Endothelial cell of umbilical vein (primary cell): ENCODE data around the gene PCGF6. TPM values are rescaled to one million over a fixed set of nuclear protein-coding genes. Genes with fewer than 3 reads are reported as not detected.

Experiments
- BruUV-seq: library from RNA; stranded (reverse); fragments of 400-500 nt; replicated peaks from 2 replicates; lab custom pipeline; 2021; lab: Mats Ljungman, UMichigan
- CTCF ChIA-PET: fragments of 300-600, 350-600 bp; sonication (Branson Sonifier 250); formaldehyde crosslinking; loops from one replicate; lab custom pipeline; 2021; ENCODE audit warnings: antibody characterized with exemption, inconsistent platforms; lab: Charles Lee
- POLR2A ChIA-PET: fragments of 300-600, 350-600 bp; sonication (Branson Sonifier 250); formaldehyde crosslinking; loops from one replicate; lab custom pipeline; 2021; ENCODE audit warnings: antibody characterized with exemption, inconsistent platforms; lab: Charles Lee
- DNase-seq: peaks from one replicate; pipeline ENCODE4 v3.0.0-alpha.2; 2011; ENCODE audit warnings: low read depth, low spot score
- FAIRE-seq: peaks from 2 replicates; lab custom pipeline; 2011; peaks lifted over from hg19 to GRCh38; lab: Jason Lieb, UNC
- H2AFZ ChIP-seq: 2 replicates; pipeline ENCODE4 v1.6.0; 2012; ENCODE audit warnings: low read depth, low read length, control low read depth, inconsistent platforms
- H3K27ac ChIP-seq: 2 replicates; pipeline ENCODE4 v1.5.1; 2011; ENCODE audit warnings: low read depth, mild to moderate bottlenecking, control low read depth, low read length, moderate library complexity; ENCODE audit not compliant: insufficient read depth
- H3K27me3 ChIP-seq, 2 experiments: 2 replicates each; pipeline versions ENCODE4 v1.6.0 to v1.6.1; 2011; ENCODE audit warnings: low read length in 2 of 2, mixed read lengths in 1 of 2; ENCODE audit not compliant: control insufficient read depth in 2 of 2, insufficient read depth in 2 of 2
- H3K36me3 ChIP-seq, 2 experiments: 2 replicates in 1 of 2; 3 replicates in 1 of 2; pipeline ENCODE4 v1.5.1; 2011; ENCODE audit warnings: low read length in 2 of 2, mild to moderate bottlenecking in 1 of 2, moderate library complexity in 1 of 2; ENCODE audit not compliant: control insufficient read depth in 2 of 2, insufficient read depth in 2 of 2; ENCODE audit errors: extremely low read depth in 1 of 2
- H3K4me1 ChIP-seq: 3 replicates; pipeline ENCODE4 v1.5.1; 2011; ENCODE audit warnings: mild to moderate bottlenecking, low read length; ENCODE audit not compliant: control insufficient read depth, insufficient read depth; ENCODE audit errors: extremely low read depth
- H3K4me2 ChIP-seq: 2 replicates; pipeline ENCODE4 v1.6.1; 2011; ENCODE audit warnings: low read length, control low read depth, mixed read lengths; ENCODE audit not compliant: insufficient read depth
- H3K4me3 ChIP-seq, 3 experiments: fragments of 200-600 bp in 1 of 3; sonication (generic), shearing (Covaris generic) in 1 of 3; replicated peaks in 1 of 3; 2 replicates each; pipeline ENCODE4 v1.5.1; 2011 to 2016; ENCODE audit warnings: control low read depth in 3 of 3, low read length in 3 of 3, mild to moderate bottlenecking in 2 of 3, inconsistent platforms in 1 of 3, low read depth in 1 of 3, moderate library complexity in 1 of 3; ENCODE audit not compliant: insufficient read depth in 1 of 3
- H3K79me2 ChIP-seq: 2 replicates; pipeline ENCODE4 v1.6.0; 2012; ENCODE audit warnings: low read length, inconsistent platforms; ENCODE audit not compliant: control insufficient read depth, insufficient read depth
- H3K9ac ChIP-seq: replicated peaks from 2 replicates; pipeline ENCODE3; 2011; ENCODE audit warnings: low read length, control low read depth; ENCODE audit not compliant: insufficient read depth; ENCODE audit errors: extremely low read depth
- H3K9me1 ChIP-seq: replicated peaks from 3 replicates; pipeline ENCODE4 v1.6.0; 2011; ENCODE audit warnings: mild to moderate bottlenecking, low read length; ENCODE audit not compliant: control insufficient read depth, insufficient read depth; ENCODE audit errors: extremely low read depth
- H3K9me3 ChIP-seq: replicated peaks from 2 replicates; pipeline ENCODE4 v1.5.1; 2012; ENCODE audit warnings: low read length, inconsistent platforms; ENCODE audit not compliant: control insufficient read depth, insufficient read depth
- H4K20me1 ChIP-seq: replicated peaks from 2 replicates; pipeline ENCODE3; 2011; ENCODE audit warnings: mild to moderate bottlenecking, low read length; ENCODE audit not compliant: control insufficient read depth, insufficient read depth; ENCODE audit errors: extremely low read depth
- EZH2 ChIP-seq: IDR thresholded peaks from 2 replicates; pipeline ENCODE4 v1.6.1; 2012; ENCODE audit warnings: borderline replicate concordance, low read depth, mild to moderate bottlenecking, moderate library complexity, low read length, inconsistent platforms; ENCODE audit not compliant: severe bottlenecking
- FOS ChIP-seq: IDR thresholded peaks from 2 replicates; pipeline ENCODE4 v1.6.1; 2011; ENCODE audit warnings: mild to moderate bottlenecking, low read length, moderate library complexity, borderline replicate concordance; ENCODE audit not compliant: insufficient read depth
- GATA2 ChIP-seq: IDR thresholded peaks from 2 replicates; pipeline ENCODE4 v1.7.0; 2011; ENCODE audit warnings: low read depth, mild to moderate bottlenecking, moderate library complexity, mixed read lengths, low read length; ENCODE audit not compliant: insufficient read length, insufficient read depth
- JUN ChIP-seq: IDR thresholded peaks from 2 replicates; pipeline ENCODE4 v1.6.1; 2011; ENCODE audit warnings: borderline replicate concordance, low read depth; ENCODE audit not compliant: insufficient read length, insufficient read depth
- MYC ChIP-seq: IDR thresholded peaks from one replicate; pipeline ENCODE4 v1.6.1; 2011; ENCODE audit warnings: mild to moderate bottlenecking, low read depth, low read length
- POLR2A ChIP-seq: IDR thresholded peaks from 2 replicates; pipeline ENCODE4 v1.6.1; 2012; ENCODE audit warnings: low read depth, mild to moderate bottlenecking, control low read depth, low read length
- POLR2AphosphoS5 ChIP-seq: IDR thresholded peaks from 2 replicates; pipeline ENCODE4 v1.6.1; 2012; ENCODE audit warnings: low read depth, mild to moderate bottlenecking, control low read depth, low read length, moderate library complexity; ENCODE audit not compliant: insufficient read depth
- dilution Hi-C: fragments of 300-500 bp; cut with MboI; formaldehyde crosslinking; loops from one replicate; pipeline ENCODE4 v1.15.0; 2019; ENCODE audit warnings: low sequenced_read_pairs; ENCODE audit not compliant: extremely low pct_ligation_motif_present
- intact Hi-C: fragments of 100-400 bp; cut with micrococcal nuclease; formaldehyde crosslinking; loops from one replicate; pipeline ENCODE4 v1.10.0; 2022
- polyA plus RNA-seq, 4 experiments: library from polyadenylated mRNA; depleted of rRNA in 3 of 4; stranded (reverse) in 3 of 4; unstranded in 1 of 4; fragments of >200 nt; gene quantifications; 2 replicates each; pipeline versions ENCODE4 v1.2.1 to v1.2.3, GENCODE V29; 2011 to 2012; ENCODE audit warnings: missing spikeins in 1 of 4
- total RNA-seq: library from RNA; stranded (reverse); gene quantifications from 2 replicates; pipeline ENCODE4 v1.2.3, GENCODE V29; 2021
- TF ChIP-seq, protein P1 (sequence below), 2 donors: IDR thresholded peaks; 1 replicate in 1 of 2; 2 replicates in 1 of 2; pipeline ENCODE4 v1.5.1; 2011; ENCODE audit warnings: low read length in 2 of 2, mild to moderate bottlenecking in 2 of 2, moderate library complexity in 2 of 2, control low read depth in 1 of 2, inconsistent platforms in 1 of 2, low read depth in 1 of 2; ENCODE audit not compliant: insufficient read depth in 1 of 2; ENCODE audit errors: extremely low read depth in 1 of 2
- TF ChIP-seq, protein P2 (sequence below): IDR thresholded peaks from 2 replicates; pipeline ENCODE4 v1.6.1; 2011; ENCODE audit not compliant: insufficient read depth, insufficient read length

Gene PCGF6
- total and polyA plus RNA-seq, 2 donors (not counting 3 experiments of a cell fraction or from before 2014, with no cell fraction given): 3.8 to 11.3 TPM

DNA sequence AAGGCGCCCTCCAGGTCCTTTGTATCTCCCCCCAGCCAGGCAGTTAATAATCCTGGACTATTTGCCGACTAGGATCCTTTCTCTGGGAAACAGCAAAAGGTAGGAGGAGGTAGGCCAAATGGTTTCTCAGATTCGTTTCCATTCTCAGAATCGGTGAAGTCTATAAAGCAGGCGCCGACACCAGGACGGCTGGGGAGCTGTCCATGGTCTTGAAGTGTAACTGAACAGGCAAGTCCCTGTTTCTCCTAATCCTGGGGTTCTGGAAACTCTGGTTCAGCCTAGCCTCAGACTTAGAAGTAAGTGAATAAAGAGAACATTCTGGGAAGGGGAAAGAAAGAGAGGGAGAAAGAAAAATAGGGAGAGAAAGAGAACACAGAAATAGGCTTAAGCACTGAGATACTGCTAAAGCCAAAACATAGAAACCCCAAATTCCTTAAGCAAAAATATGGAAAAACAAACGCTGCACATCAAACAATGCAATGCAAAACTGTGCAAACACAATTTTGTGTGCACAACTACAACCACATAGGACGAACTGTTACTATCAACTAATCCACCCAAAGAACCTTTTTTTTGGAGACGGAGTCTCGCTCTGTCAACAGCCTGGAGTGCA, 85.1 kb downstream of the PCGF6 start:
- FAIRE-seq (peak; percentile 61), DNase-seq (peak; percentile 62)
- BruUV-seq: no TSS peak
- no peak overlapping the region for H3K4me3 ChIP-seq
- intact Hi-C loops (loop anchor here (1.0 kb wide), 1 partner anchor 13 kb away; no protein-coding TSS in a partner anchor), dilution Hi-C loops (no loop called here)
- ChIA-PET POLR2A (no interaction called here), CTCF (interaction anchor here (1.0 to 1.4 kb wide), 2 partner anchors 12 to 21 kb away, joined by 5 read pairs; no protein-coding TSS in a partner anchor)
- H3K9ac ChIP-seq: no peak overlapping the region
- no peaks in the 10 kb centered on the region for H4K20me1 ChIP-seq
- H3K9me3 ChIP-seq: no peaks in the 10 kb centered on the region
- TF ChIP-seq JUN: no peak
- no peak for TF ChIP-seq EZH2
- TF ChIP-seq GATA2: no peak
- TF ChIP-seq, protein P1, sequence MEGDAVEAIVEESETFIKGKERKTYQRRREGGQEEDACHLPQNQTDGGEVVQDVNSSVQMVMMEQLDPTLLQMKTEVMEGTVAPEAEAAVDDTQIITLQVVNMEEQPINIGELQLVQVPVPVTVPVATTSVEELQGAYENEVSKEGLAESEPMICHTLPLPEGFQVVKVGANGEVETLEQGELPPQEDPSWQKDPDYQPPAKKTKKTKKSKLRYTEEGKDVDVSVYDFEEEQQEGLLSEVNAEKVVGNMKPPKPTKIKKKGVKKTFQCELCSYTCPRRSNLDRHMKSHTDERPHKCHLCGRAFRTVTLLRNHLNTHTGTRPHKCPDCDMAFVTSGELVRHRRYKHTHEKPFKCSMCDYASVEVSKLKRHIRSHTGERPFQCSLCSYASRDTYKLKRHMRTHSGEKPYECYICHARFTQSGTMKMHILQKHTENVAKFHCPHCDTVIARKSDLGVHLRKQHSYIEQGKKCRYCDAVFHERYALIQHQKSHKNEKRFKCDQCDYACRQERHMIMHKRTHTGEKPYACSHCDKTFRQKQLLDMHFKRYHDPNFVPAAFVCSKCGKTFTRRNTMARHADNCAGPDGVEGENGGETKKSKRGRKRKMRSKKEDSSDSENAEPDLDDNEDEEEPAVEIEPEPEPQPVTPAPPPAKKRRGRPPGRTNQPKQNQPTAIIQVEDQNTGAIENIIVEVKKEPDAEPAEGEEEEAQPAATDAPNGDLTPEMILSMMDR (IDR thresholded peaks at IDR 0.05; ENCODE audit: extremely low read depth in 1 of 2, insufficient read depth in 1 of 2, low read depth in 1 of 2, low read length in 2 of 2): no peak
- TF ChIP-seq POLR2A: no peak
- no peak for TF ChIP-seq POLR2AphosphoS5
- TF ChIP-seq MYC: no peak
- TF ChIP-seq FOS: no peak
- TF ChIP-seq, protein P2, sequence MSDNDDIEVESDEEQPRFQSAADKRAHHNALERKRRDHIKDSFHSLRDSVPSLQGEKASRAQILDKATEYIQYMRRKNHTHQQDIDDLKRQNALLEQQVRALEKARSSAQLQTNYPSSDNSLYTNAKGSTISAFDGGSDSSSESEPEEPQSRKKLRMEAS: no peak
- H3K27me3 ChIP-seq: peaks cover 7 to 8% of the 10 kb centered on the region in 2 experiments
- H3K9me1 ChIP-seq: no peaks in the 10 kb centered on the region
- H3K4me1 ChIP-seq: no peaks in the 10 kb centered on the region
- H3K27ac ChIP-seq: no peak overlapping the region
- H3K79me2 ChIP-seq: no peaks in the 10 kb centered on the region
- H3K4me2 ChIP-seq: no peak overlapping the region
- H2AFZ ChIP-seq: no peak overlapping the region
- H3K36me3 ChIP-seq: no peaks in the 10 kb centered on the region
